GM08714 (cell line): ENCODE measurements around the gene IRAG1.

Experiments
- H3K4me3 ChIP-seq: fragments of 200-500 bp; sonication (Bioruptor generic); 2 replicates; pipeline ENCODE4 v1.5.1; 2014; ENCODE audit warnings: mild to moderate bottlenecking, low read length, inconsistent platforms
- ZNF274 ChIP-seq: IDR thresholded peaks from 2 replicates; pipeline ENCODE4 v1.6.1; 2012; ENCODE audit warnings: mild to moderate bottlenecking, low read depth, low read length

Gene IRAG1

GRCh38 chr11:10666556-10667520 lies 26.7 kb downstream of the IRAG1 start:
- no peak overlapping the region for H3K4me3 ChIP-seq
- TF ChIP-seq ZNF274, result no peak

- H3K4me3 ChIP-seq, result no peak overlapping the region
- TF ChIP-seq ZNF274, result no peak
Measured at GRCh38 chr11:10664496-10664895, 29.1 kb downstream of the IRAG1 start.

GRCh38 chr11:10663990-10664389 lies 29.6 kb downstream of the IRAG1 start:
- no peak overlapping the region for H3K4me3 ChIP-seq
- no peak for TF ChIP-seq ZNF274

GRCh38 chr11:10663365-10663764 lies 30.2 kb downstream of the IRAG1 start:
- TF ChIP-seq ZNF274, result no peak
- no peak overlapping the region for H3K4me3 ChIP-seq

GRCh38 chr11:10660323-10660722 lies 33.2 kb downstream of the IRAG1 start:
- H3K4me3 ChIP-seq, result no peak overlapping the region
- no peak for TF ChIP-seq ZNF274

GRCh38 chr11:10659339-10660216 lies 34.0 kb downstream of the IRAG1 start:
- no peak overlapping the region for H3K4me3 ChIP-seq
- no peak for TF ChIP-seq ZNF274

- no peak overlapping the region for H3K4me3 ChIP-seq
- TF ChIP-seq ZNF274, result no peak
Measured at GRCh38 chr11:10658621-10659338, 34.8 kb downstream of the IRAG1 start.

- H3K4me3 ChIP-seq, result no peak overlapping the region; the same call in 1 of the 2 replicates
- TF ChIP-seq ZNF274, result no peak
Measured at GRCh38 chr11:10657308-10658271, 36.0 kb downstream of the IRAG1 start.

- H3K4me3 ChIP-seq, result no peak overlapping the region
Measured at GRCh38 chr11:10655943-10656576, 37.5 kb downstream of the IRAG1 start.

GRCh38 chr11:10655227-10655626 lies 38.3 kb downstream of the IRAG1 start:
- H3K4me3 ChIP-seq, result no peak overlapping the region
- no peak for TF ChIP-seq ZNF274

More at GRCh38 chr11:10655943-10656576, 37.5 kb downstream of the IRAG1 start:
- TF ChIP-seq ZNF274, result no peak

GRCh38 chr11:10654811-10655150 lies 38.8 kb downstream of the IRAG1 start:
- no peak overlapping the region for H3K4me3 ChIP-seq
- no peak for TF ChIP-seq ZNF274

GRCh38 chr11:10653946-10654810 lies 39.4 kb downstream of the IRAG1 start:
- TF ChIP-seq ZNF274, result no peak

More at GRCh38 chr11:10653946-10654810, 39.4 kb downstream of the IRAG1 start:
- no peak overlapping the region for H3K4me3 ChIP-seq
